ENCODE data around the gene FABP7. TPM values are rescaled to one million over a fixed set of nuclear protein-coding genes. Genes with fewer than 3 reads are reported as not detected.

FABP7 gene
- total and polyA plus RNA-seq, 2 of the 13 experiments (the other 11 are each of a cell fraction or from before 2014, with no cell fraction given), result not detected

DNA sequence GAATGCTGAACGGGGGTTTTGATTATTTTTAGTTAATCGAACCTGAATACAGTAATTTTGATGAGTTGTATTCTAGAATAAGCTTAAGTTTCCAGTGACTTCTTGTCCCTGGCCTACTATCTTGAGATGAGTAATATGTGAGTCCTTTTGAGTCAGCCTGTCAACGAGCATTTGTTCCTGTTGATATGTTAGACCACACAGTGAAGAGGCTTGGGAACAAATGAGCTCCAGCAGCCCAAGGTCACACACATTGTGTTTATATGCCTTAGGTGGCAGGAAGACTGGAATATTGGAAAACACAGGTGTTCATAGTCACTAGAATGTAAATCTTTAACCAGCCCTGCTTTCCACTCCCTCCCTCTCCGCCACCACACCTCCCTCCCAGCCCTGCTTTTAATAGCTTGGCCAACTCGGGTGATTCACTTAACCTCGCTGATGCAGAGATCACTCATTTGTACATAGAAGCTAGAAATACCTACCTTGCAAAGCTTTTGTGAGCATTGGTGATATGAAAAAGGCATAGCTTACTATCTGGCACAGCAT lies 18.7 kb downstream of the FABP7 start (continued):
- no peak for TF ChIP-seq ZNF768 (CRISPR knock-in tag; IDR thresholded peaks at IDR 0.05)
- TF ChIP-seq NFE2L2 (IDR thresholded peaks at IDR 0.05; ENCODE audit: low read length), result no peak
- TF ChIP-seq, protein P1, sequence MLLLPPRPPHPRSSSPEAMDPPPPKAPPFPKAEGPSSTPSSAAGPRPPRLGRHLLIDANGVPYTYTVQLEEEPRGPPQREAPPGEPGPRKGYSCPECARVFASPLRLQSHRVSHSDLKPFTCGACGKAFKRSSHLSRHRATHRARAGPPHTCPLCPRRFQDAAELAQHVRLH (CRISPR knock-in tag; IDR thresholded peaks at IDR 0.05; ENCODE audit: borderline replicate concordance, low read depth), result peak; percentile 91; the same call in 1 of the 2 replicates
- peak; percentile 93 for TF ChIP-seq MEIS1 (CRISPR knock-in tag; IDR thresholded peaks at IDR 0.05; ENCODE audit: borderline replicate concordance)
- no peak for TF ChIP-seq ZNF598 (CRISPR knock-in tag; IDR thresholded peaks at IDR 0.05; ENCODE audit: borderline replicate concordance)
- no peak for TF ChIP-seq IRF9 (CRISPR knock-in tag; IDR thresholded peaks at IDR 0.05; ENCODE audit: borderline replicate concordance)
- no peak for TF ChIP-seq ATRX (CRISPR knock-in tag; IDR thresholded peaks at IDR 0.05; ENCODE audit: borderline replicate concordance)
- peak; percentile 98 for TF ChIP-seq ARID5B (CRISPR knock-in tag; IDR thresholded peaks at IDR 0.05)
- TF ChIP-seq, protein P2, sequence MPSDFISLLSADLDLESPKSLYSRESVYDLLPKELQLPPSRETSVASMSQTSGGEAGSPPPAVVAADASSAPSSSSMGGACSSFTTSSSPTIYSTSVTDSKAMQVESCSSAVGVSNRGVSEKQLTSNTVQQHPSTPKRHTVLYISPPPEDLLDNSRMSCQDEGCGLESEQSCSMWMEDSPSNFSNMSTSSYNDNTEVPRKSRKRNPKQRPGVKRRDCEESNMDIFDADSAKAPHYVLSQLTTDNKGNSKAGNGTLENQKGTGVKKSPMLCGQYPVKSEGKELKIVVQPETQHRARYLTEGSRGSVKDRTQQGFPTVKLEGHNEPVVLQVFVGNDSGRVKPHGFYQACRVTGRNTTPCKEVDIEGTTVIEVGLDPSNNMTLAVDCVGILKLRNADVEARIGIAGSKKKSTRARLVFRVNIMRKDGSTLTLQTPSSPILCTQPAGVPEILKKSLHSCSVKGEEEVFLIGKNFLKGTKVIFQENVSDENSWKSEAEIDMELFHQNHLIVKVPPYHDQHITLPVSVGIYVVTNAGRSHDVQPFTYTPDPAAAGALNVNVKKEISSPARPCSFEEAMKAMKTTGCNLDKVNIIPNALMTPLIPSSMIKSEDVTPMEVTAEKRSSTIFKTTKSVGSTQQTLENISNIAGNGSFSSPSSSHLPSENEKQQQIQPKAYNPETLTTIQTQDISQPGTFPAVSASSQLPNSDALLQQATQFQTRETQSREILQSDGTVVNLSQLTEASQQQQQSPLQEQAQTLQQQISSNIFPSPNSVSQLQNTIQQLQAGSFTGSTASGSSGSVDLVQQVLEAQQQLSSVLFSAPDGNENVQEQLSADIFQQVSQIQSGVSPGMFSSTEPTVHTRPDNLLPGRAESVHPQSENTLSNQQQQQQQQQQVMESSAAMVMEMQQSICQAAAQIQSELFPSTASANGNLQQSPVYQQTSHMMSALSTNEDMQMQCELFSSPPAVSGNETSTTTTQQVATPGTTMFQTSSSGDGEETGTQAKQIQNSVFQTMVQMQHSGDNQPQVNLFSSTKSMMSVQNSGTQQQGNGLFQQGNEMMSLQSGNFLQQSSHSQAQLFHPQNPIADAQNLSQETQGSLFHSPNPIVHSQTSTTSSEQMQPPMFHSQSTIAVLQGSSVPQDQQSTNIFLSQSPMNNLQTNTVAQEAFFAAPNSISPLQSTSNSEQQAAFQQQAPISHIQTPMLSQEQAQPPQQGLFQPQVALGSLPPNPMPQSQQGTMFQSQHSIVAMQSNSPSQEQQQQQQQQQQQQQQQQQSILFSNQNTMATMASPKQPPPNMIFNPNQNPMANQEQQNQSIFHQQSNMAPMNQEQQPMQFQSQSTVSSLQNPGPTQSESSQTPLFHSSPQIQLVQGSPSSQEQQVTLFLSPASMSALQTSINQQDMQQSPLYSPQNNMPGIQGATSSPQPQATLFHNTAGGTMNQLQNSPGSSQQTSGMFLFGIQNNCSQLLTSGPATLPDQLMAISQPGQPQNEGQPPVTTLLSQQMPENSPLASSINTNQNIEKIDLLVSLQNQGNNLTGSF (CRISPR knock-in tag; IDR thresholded peaks at IDR 0.05), result no peak
- TF ChIP-seq KDM5B (CRISPR knock-in tag; IDR thresholded peaks at IDR 0.05; ENCODE audit: borderline replicate concordance), result no peak
- no peak for TF ChIP-seq GPN1 (CRISPR knock-in tag; IDR thresholded peaks at IDR 0.05; ENCODE audit: borderline replicate concordance)
- no peak for TF ChIP-seq ZNF207 (IDR thresholded peaks at IDR 0.05; ENCODE audit: borderline replicate concordance)
- TF ChIP-seq ZNF468 (CRISPR knock-in tag; IDR thresholded peaks at IDR 0.05), result no peak
- no peak for TF ChIP-seq ZNF780A (CRISPR knock-in tag; IDR thresholded peaks at IDR 0.05)
- no peak for TF ChIP-seq ZNF383 (CRISPR knock-in tag; IDR thresholded peaks at IDR 0.05; ENCODE audit: borderline replicate concordance)
- 0 out of 2 replicates have a peak, but pooled peaks have one; percentile 44 for TF ChIP-seq ZNF33B (CRISPR knock-in tag; IDR thresholded peaks at IDR 0.05)
- TF ChIP-seq NCOA5 (CRISPR knock-in tag; IDR thresholded peaks at IDR 0.05), result no peak
- no peak for TF ChIP-seq SIN3B (IDR thresholded peaks at IDR 0.05; ENCODE audit: low read length)
- no peak for TF ChIP-seq PHF20 (CRISPR knock-in tag; IDR thresholded peaks at IDR 0.05)
- TF ChIP-seq ZNF652 (CRISPR knock-in tag; IDR thresholded peaks at IDR 0.05; ENCODE audit: borderline replicate concordance, low read depth), result 0 out of 2 replicates have a peak, but pooled peaks have one; percentile 5
- TF ChIP-seq NFE2L1 (CRISPR knock-in tag; IDR thresholded peaks at IDR 0.05; ENCODE audit: borderline replicate concordance), result no peak
